ENCODE data around the gene NBPF1.
"Not testable (repeated sequence)": the region's sequence is repeated elsewhere in the genome, so short reads cannot be mapped to it uniquely, and the experiment has no call there.

The NBPF1 gene

GRCh38 chr1:16613185-16614147 lies at the start of gene NBPF1:
NBPF1 (minus strand) TSS chr1:16613564.
- DNase-seq: peak; percentile 83

- DNase-seq: not testable (repeated sequence)
These were observed 44.9 kb upstream of the NBPF1 start for GRCh38 chr1:16658234-16658633.

- DNase-seq: not testable (repeated sequence)
These were observed 43.8 kb upstream of the NBPF1 start for GRCh38 chr1:16656981-16657683.

- DNase-seq: not testable (repeated sequence)
These were observed 43.2 kb upstream of the NBPF1 start for GRCh38 chr1:16656574-16656973.

- DNase-seq: not testable (repeated sequence)
These were observed 38.2 kb upstream of the NBPF1 start for GRCh38 chr1:16651560-16651959.

- not testable (repeated sequence) for DNase-seq
These were observed 36.6 kb upstream of the NBPF1 start for GRCh38 chr1:16649960-16650359.

- not testable (repeated sequence) for DNase-seq
These were observed 36.0 kb upstream of the NBPF1 start for GRCh38 chr1:16649390-16649789.

- DNase-seq: not testable (repeated sequence)
These were observed 35.4 kb upstream of the NBPF1 start for GRCh38 chr1:16648756-16649155.

GRCh38 chr1:16648250-16648649 lies 34.9 kb upstream of the NBPF1 start:
- not testable (repeated sequence) for DNase-seq

- DNase-seq: not testable (repeated sequence)
These were observed 34.1 kb upstream of the NBPF1 start for GRCh38 chr1:16647179-16648176.

GRCh38 chr1:16646716-16647115 lies 33.4 kb upstream of the NBPF1 start:
- not testable (repeated sequence) for DNase-seq

- not testable (repeated sequence) for DNase-seq
These were observed 32.8 kb upstream of the NBPF1 start for GRCh38 chr1:16646061-16646664.

- not testable (repeated sequence) for DNase-seq
These were observed 32.1 kb upstream of the NBPF1 start for GRCh38 chr1:16645271-16646060.

GRCh38 chr1:16644482-16645270 lies 31.3 kb upstream of the NBPF1 start:
- DNase-seq: peak; percentile 53

GRCh38 chr1:16644193-16644481 lies 30.8 kb upstream of the NBPF1 start:
- no peak for DNase-seq

GRCh38 chr1:16643476-16644192 lies 30.3 kb upstream of the NBPF1 start:
- DNase-seq: not testable (repeated sequence)

- DNase-seq: not testable (repeated sequence)
These were observed 29.6 kb upstream of the NBPF1 start for GRCh38 chr1:16643001-16643411.

- DNase-seq: not testable (repeated sequence)
These were observed 28.9 kb upstream of the NBPF1 start for GRCh38 chr1:16642025-16642966.

Data from SIG-M5 (cell line).